Stomach smooth muscle (tissue), 2 donors: ENCODE data around the gene ATP6V0C.

Experiments
- H3K27ac ChIP-seq: one replicate; pipeline ENCODE4 v1.7.0; 2013; ENCODE audit warnings: mild to moderate bottlenecking, low read length, inconsistent platforms
- H3K27me3 ChIP-seq, 2 donors: one replicate each; pipeline ENCODE4 v1.7.0; 2013; ENCODE audit warnings: low read length in 2 of 2; ENCODE audit not compliant: insufficient read depth in 2 of 2, control insufficient read depth in 1 of 2
- H3K36me3 ChIP-seq, 2 donors: one replicate each; pipeline ENCODE4 v1.7.0; 2013; ENCODE audit warnings: low read length in 2 of 2; ENCODE audit not compliant: control insufficient read depth in 2 of 2, insufficient read depth in 2 of 2
- H3K4me1 ChIP-seq: one replicate; pipeline ENCODE4 v1.7.0; 2013; ENCODE audit warnings: low read length; ENCODE audit not compliant: control insufficient read depth, insufficient read depth
- H3K4me3 ChIP-seq, 2 donors: one replicate each; pipeline ENCODE4 v1.7.0; 2013; ENCODE audit warnings: low read length in 2 of 2
- H3K9ac ChIP-seq, 2 donors: one replicate each; pipeline ENCODE4 v1.7.0; 2013; ENCODE audit warnings: low read length in 2 of 2, mild to moderate bottlenecking in 1 of 2
- H3K9me3 ChIP-seq, 2 donors: one replicate each; pipeline ENCODE4 v1.7.0; 2013; ENCODE audit warnings: low read length in 2 of 2; ENCODE audit not compliant: control insufficient read depth in 2 of 2
- donor health status: healthy.
- donor health status: Pancreatic carcinoma.

Gene ATP6V0C

DNA sequence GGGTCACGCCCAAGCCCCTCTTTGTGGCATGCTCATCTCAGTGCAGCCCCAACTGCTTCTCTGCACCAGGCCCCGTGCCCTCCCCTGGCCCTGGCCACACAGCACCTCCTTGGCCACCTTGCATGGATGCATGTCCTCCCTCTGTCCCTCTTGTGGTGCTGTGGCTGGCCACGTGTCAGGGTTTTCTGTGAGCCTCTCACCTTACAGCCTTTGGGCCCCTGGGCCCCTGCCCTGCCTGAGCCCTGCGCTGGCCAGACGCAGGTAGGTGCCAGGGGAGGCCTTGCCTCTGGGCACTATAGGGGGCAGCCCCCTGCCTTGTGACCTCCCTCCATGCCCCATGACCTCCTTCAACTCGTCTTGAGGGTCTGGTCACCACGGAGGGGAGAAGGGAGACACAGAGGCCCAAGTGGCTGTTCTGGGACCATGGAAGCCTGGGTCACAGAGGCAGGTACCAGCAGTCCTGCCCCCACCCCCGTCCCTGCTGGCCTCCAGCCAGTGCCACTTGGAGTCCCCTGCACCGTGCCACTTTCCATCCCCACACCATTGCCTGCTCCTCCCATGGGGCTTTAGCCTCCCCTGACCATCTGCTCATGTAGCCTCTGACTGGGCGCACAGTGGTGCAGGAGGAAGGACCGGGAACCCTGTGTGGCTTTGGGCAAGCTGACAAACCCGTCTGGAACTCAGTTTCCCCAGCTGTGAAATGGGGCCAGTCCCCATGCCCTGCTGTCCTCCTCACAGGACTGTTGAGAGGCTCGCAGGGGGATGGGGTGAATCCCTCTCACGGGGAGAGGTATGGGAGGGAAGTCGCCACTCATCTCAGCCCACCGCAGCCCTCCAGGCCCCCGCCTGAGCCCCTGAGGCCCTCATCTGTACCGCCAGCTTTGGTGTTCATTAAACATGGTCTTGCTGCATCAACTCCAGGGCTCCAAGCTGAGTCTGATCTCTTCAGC lies 11.5 kb upstream of the ATP6V0C start:
- Histone ChIP-seq H3K27ac (no peak overlapping the region), H3K9me3 (no peaks in the 10 kb centered on the region), H3K4me3 (peak overlapping the region in 1 of 2 donors; percentile 66), H3K36me3 (peaks cover 0 to 3% of the 10 kb centered on the region in 2 donors), H3K4me1 (peaks cover 32% of the 10 kb centered on the region), H3K9ac (no peak overlapping the region), H3K27me3 (no peaks in the 10 kb centered on the region)

DNA sequence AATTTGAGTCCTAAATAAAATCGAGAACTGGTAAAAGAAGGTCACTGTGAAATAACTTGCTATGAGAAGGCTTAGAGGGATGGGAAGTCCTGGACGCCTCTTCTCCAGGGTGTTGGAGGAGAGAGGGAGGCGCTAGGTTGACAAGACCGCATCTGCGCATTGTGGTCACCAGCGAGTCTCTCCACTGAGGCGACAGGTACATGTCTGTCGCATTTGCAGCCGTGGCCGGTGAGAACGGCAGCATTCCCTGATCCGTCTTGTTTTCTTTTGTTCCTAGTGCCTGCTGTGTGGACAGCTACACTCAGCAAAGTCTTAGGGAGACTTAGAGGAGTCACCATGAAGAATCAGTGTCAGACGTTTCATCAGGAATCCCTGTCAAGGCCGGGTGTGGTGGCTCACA lies 8.1 kb upstream of the ATP6V0C start:
- peaks cover 18% of the 10 kb centered on the region for H3K4me1 ChIP-seq

DNA sequence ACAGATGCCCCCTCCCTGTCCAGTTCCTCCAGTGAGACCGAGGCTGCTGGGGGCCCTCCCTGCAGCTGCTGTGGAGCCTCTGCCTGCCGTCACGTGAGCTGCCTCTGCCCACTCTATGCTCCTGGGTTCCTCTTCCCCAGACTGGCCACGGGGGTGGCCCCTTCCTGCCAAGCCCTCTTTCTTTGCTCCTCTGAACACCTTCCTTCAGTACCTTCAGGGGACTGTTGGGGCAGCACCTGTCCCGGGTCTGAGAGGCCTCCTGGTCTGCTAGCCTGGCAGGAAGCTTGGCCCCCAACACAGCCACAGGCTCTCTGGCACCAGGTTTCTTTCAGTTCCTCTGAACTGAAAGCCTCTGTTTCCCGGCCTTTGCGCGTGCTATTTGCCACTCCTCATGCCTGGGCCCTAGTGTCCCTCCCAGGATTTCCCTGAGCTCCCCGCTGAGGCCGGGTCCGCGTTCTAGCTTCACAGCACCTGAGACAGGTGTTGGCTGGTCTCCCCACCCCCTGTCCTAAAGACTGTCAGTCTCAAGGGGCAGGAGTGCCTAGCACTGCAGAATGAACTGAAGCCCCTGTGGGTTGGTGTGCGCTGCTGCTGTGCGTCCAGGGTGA lies 6.6 kb upstream of the ATP6V0C start:
- Histone ChIP-seq H3K36me3 (no peaks in the 10 kb centered on the region), H3K4me3 (no peak overlapping the region), H3K9ac (no peak overlapping the region), H3K9me3 (no peaks in the 10 kb centered on the region), H3K27ac (no peak overlapping the region), H3K27me3 (no peaks in the 10 kb centered on the region), H3K4me1 (peaks cover 17% of the 10 kb centered on the region)

More for the DNA sequence above, 8.1 kb upstream of the ATP6V0C start:
- no peaks in the 10 kb centered on the region for H3K27me3 ChIP-seq
- H3K9me3 ChIP-seq, result no peaks in the 10 kb centered on the region
- H3K4me3 ChIP-seq, result no peak overlapping the region
- no peak overlapping the region for H3K27ac ChIP-seq
- H3K36me3 ChIP-seq, result no peaks in the 10 kb centered on the region
- H3K9ac ChIP-seq, result no peak overlapping the region

DNA sequence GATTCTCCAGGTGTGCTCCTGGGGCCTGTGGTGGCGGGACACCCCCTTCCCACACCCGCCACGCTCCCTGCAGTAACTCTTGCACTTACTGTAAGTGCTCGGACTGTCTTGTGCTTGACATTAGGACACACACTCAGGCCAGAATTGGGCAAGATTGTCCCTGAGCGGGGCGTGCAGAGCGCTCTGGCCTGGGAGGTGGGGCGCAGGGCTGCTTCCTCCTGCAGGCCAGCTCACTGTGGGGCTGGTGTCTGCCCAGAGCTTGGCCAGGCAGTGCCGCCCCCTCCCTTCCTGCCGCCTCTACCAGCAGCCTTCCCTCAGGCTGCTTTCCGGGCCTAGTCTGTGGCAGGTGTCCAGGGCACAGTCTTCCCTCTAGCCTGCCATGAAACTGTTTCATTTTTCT lies 6.1 kb upstream of the ATP6V0C start:
- Histone ChIP-seq H3K36me3 (no peaks in the 10 kb centered on the region), H3K4me1 (peaks cover 16% of the 10 kb centered on the region), H3K4me3 (no peak overlapping the region), H3K27ac (no peak overlapping the region), H3K27me3 (no peaks in the 10 kb centered on the region), H3K9me3 (no peaks in the 10 kb centered on the region), H3K9ac (no peak overlapping the region)

DNA sequence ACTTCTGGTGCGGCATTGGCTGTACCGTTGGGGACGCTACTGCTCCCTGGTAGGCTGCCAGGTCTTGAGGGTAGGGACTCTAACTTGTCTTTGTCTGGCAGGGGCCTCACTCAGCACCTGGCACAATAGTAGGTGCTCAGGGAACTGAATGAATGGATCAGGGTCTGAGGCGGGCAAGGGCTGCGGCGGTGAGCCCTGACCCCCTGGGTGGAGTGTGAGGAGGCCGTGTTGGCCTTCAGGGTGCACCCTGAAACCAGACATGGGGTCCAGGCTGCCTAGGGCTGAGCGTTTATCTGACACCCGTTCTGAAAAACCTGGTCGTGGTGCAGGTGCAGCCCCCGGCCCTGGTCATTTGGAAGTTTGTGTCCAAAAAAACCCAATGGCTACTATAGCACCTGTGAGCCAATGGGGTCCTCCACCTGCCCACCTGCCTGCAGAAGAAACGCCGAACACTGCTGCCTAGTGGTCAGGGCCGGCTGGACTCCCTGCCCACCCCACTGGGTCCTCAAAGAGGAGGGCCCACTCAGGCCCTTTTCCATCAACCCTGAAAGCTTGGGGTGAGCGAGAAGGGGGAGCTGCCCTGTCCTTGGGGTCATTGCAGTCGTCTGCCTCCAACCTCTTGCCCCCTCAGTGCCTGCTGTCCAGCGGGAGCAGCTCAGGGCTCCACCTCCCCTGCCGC lies 4.9 kb upstream of the ATP6V0C start:
- Histone ChIP-seq H3K4me1 (peaks cover 21% of the 10 kb centered on the region), H3K36me3 (no peaks in the 10 kb centered on the region), H3K9ac (no peak overlapping the region), H3K4me3 (no peak overlapping the region), H3K27ac (no peak overlapping the region), H3K9me3 (no peaks in the 10 kb centered on the region), H3K27me3 (no peaks in the 10 kb centered on the region)

DNA sequence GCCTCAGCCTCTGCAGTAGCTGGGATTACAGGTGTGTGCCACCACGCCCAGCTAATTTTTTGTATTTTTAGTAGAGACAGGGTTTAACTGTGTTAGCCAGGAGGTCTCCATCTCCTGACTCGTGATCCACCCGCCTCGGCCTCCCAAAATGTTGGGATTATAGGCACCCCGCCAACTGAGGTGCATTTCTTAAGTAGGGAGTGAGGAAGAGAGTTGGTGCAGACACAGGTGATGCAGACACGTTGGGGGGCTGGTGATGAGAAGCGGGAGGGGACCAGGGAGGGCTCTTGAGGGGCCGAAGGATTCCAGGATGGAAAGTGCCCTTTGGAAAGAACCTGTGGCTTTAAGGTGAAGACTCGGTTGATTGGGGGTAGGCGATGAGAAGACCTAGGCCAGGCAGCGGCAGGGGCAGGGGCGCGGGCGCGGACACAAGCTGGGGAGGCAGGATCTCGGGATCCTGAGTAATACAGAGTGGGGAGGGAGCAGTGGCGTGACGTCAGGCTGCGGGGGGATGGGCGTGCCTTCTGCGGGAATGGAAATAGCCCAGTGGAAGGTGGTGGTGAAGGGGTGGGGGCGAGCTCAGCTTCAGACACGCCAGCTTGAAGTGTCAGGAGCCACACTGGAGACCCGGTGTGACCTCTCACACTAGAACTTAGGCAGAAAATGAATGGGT lies 2.5 kb upstream of the ATP6V0C start:
- H3K9ac ChIP-seq, result peak overlapping the region; percentile 35 to 51
- H3K4me1 ChIP-seq, result peaks cover 38% of the 10 kb centered on the region
- no peaks in the 10 kb centered on the region for H3K27me3 ChIP-seq
- no peak overlapping the region for H3K27ac ChIP-seq
- H3K36me3 ChIP-seq, result no peaks in the 10 kb centered on the region
- H3K9me3 ChIP-seq, result no peaks in the 10 kb centered on the region
- H3K4me3 ChIP-seq, result peak overlapping the region; percentile 25 to 57

DNA sequence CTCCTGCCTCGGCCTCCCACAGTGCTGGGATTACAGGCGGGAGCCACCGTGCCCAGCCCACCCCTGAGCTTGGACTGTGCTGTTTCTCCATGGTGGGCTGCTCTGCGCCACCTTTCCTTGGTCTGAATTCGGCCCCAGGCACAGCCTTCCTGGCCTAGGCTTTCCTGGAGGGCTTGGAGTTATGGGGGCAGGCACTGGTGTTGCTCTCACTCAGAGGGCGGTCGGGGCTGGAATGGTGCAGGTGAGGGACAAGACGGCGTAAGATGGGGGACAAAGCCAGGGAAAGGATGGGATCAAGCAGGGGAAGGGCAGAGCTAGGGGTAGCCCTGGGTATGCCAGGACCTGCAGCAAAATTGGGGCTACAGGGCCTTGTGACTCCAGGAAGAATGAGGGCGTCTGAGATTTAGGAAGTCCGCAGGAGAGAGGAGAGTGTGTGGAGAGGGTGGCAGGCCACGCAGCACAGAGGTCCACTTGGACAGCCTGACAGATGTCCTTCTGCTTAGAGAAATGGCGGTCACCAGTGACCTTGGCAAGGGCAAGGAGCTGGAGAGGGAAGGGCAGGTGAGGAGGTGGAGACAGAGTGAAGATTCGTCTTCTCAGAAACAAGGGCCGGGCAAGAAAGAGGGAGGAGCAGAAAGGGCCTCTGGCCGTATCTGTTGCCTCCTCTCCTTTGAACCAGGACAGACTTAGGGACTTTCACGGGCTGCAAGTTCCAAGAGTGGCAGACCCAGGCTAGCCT lies 1.6 kb upstream of the ATP6V0C start:
- no peak overlapping the region for H3K27ac ChIP-seq
- peak overlapping the region in 1 of 2 donors; percentile 57 for H3K4me3 ChIP-seq
- no peak overlapping the region for H3K9ac ChIP-seq
- H3K4me1 ChIP-seq, result peaks cover 47% of the 10 kb centered on the region
- H3K9me3 ChIP-seq, result no peaks in the 10 kb centered on the region
- H3K36me3 ChIP-seq, result no peaks in the 10 kb centered on the region
- H3K27me3 ChIP-seq, result no peaks in the 10 kb centered on the region

DNA sequence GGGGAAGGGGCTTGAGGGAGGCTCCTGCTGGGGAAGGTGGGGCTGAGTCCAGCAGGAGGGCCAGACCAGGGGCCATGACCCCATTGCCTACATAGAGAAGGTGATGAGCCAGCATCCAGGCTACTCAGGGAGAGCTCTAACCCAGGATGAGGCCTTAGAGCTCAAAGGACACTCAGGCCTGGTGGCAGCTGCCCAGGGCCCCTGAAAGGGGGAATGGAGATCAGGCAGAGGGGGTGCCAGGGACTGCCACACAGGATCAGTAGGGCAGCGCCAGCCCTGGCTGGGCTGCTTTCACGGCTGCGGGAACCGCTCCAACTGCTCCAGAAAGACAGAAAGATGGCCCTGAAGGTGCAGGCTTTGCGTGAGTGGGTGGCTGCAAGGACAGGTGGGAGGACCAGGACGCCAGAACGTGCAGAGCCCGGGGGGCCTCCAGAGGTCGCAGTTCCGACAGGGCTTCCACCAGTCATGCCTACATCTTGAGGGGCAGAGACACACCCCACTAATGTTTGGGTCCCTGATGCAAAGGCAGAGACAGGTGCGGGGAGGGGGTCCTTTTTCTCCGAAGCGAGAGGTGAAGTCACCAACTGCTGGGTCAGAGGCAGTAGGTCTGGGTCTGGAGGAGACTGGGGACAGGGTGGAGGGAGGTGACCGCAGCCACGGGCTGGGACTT lies 882 bp upstream of the ATP6V0C start:
- Histone ChIP-seq H3K27me3 (no peaks in the 10 kb centered on the region), H3K9ac (peak overlapping the region; percentile 69 to 92), H3K27ac (peak overlapping the region; percentile 91), H3K9me3 (no peaks in the 10 kb centered on the region), H3K4me1 (peaks cover 54% of the 10 kb centered on the region), H3K4me3 (peak overlapping the region; percentile 62 to 92), H3K36me3 (no peaks in the 10 kb centered on the region)

DNA sequence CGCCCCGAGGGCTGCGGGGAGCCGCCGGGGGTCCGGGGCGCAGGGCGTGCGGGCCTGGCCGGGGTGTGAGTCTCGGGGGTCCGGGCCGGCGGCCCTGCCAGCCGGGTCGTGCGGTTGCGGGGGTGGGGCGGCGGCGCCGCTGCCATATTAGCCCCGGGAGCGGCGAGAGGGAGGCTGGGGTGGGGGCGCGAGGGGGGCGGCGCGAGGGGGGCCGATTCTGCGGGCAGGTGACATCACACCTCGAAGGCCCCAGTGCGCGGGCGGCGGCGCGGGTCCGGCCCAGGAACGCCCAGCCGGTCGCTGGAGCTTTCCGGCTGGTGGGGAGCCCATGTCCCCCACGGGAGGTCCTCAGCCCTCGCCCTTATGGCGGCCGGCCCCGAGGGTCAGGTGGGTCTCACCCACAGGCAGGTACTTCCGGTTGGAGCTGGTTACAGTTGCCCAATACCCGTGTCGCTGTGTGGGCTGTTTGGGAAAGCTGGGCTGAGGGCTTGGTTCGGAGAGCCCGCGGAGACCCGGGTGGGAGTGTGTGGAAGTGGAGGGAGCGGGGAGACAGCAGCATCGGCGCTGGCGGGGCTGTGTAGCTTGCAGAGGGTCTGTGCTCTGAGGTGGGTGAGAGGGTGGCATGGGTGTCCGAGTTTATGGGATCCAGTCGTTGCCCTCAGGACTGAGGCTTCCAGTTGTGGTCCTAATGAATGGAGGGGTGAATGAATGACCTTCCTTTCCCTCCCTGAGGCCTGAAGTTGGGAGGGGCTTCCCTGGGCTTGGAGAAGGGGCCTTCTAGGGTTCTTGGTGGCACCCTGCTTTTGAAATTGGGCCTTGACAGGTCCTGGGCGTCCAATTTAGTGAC lies 804 bp downstream of the ATP6V0C start:
- Histone ChIP-seq H3K4me3 (peak overlapping the region; percentile 92 to 94), H3K27ac (peak overlapping the region; percentile 91), H3K9me3 (no peaks in the 10 kb centered on the region), H3K9ac (peak overlapping the region; percentile 82 to 92), H3K27me3 (no peaks in the 10 kb centered on the region), H3K4me1 (peaks cover 71% of the 10 kb centered on the region), H3K36me3 (no peaks in the 10 kb centered on the region)
